ENCODE measurements around the gene HRH1. TPM values are rescaled to one million over a fixed set of nuclear protein-coding genes. Genes with fewer than 3 reads are reported as not detected.

The HRH1 gene
- total RNA-seq, 1 donor from 2014 or later: not detected

GRCh38 chr3:11152301-11152700 is 2.0 kb upstream of the HRH1 start:
- H3K4me1 Mint-ChIP-seq (ENCODE audit: low read depth, unreplicated experiment): no peaks in the 10 kb centered on the region
- H3K27me3 Mint-ChIP-seq (ENCODE audit: unreplicated experiment): peaks cover 10% of the 10 kb centered on the region
- no peak overlapping the region for H3K27ac Mint-ChIP-seq (ENCODE audit: unreplicated experiment)
- DNase-seq: no peak
- no peak for TF ChIP-seq CTCF (IDR thresholded peaks at IDR 0.05; ENCODE audit: partially characterized antibody, unreplicated experiment)
- H3K36me3 Mint-ChIP-seq (ENCODE audit: unreplicated experiment): peaks cover 6% of the 10 kb centered on the region
- no peak overlapping the region for H3K4me3 Mint-ChIP-seq (ENCODE audit: unreplicated experiment)
- peaks cover 6% of the 10 kb centered on the region for H3K9me3 Mint-ChIP-seq (ENCODE audit: unreplicated experiment)

DNA sequence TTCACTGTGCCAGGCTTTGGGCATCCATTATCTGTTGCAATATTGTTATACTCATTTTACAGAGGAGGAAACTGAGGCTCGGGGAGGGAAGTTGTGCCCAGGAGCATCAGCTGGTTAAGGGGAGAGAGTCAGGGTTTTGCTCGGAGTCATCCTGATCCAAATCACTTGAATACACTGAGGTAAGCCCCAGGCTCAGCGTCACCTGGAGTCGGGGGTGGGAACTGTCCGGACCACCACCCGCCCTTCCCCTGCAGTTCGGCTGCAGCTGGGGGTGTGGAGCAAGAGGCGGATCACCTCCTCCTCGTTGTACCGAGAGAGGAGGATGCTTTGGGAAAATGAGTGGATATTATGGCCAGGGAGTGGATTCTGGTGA is 646 bp downstream of the HRH1 start:
- no peaks in the 10 kb centered on the region for H3K36me3 Mint-ChIP-seq (ENCODE audit: unreplicated experiment)
- H3K4me3 Mint-ChIP-seq (ENCODE audit: unreplicated experiment): peak overlapping the region; percentile 83
- H3K27ac Mint-ChIP-seq (ENCODE audit: unreplicated experiment): no peak overlapping the region
- H3K27me3 Mint-ChIP-seq (ENCODE audit: unreplicated experiment): peaks cover 10% of the 10 kb centered on the region
- H3K9me3 Mint-ChIP-seq (ENCODE audit: unreplicated experiment): peaks cover 6% of the 10 kb centered on the region
- no peak for DNase-seq
- TF ChIP-seq CTCF (IDR thresholded peaks at IDR 0.05; ENCODE audit: partially characterized antibody, unreplicated experiment): no peak
- H3K4me1 Mint-ChIP-seq (ENCODE audit: low read depth, unreplicated experiment): no peaks in the 10 kb centered on the region

DNA sequence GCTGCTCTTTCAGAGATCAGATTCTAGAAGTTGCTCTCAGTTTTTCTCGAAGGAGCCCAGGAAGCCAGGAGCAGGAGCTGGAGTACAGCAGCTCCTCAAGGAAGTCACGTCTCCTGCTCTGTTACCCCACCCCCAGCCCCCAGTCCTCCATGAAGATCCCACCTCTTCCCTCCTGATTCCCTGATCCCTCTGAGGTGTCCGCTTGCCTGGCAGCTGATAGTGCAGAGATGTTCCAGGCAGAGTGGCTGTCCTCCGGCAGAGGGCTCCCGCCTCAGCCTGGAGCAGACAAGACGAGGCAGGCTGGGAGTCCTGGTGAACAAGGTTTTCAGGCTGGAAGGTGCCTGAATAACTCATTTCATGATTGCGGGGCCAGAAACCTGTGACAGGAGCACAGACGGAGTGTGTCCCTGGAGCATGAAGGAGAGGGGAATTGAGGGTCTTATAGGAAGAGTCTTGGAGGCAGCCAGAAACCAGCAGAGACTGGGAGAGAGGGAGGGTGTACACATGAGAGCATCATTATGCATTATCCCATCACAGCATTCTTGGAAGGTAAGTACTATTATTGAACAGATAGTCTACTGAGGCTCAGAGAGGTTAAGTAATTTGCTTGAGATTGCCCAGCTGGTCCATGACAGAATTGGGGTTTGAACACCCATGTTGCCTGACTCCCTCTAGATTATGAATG is 1.2 kb downstream of the HRH1 start:
- Mint-ChIP-seq H3K27me3 (ENCODE audit: unreplicated experiment) (peaks cover 10% of the 10 kb centered on the region), H3K4me1 (ENCODE audit: low read depth, unreplicated experiment) (no peaks in the 10 kb centered on the region), H3K27ac (ENCODE audit: unreplicated experiment) (no peak overlapping the region), H3K9me3 (ENCODE audit: unreplicated experiment) (peaks cover 6% of the 10 kb centered on the region), H3K4me3 (ENCODE audit: unreplicated experiment) (peak overlapping the region; percentile 83), H3K36me3 (ENCODE audit: unreplicated experiment) (no peaks in the 10 kb centered on the region)
- peak; percentile 76 for DNase-seq
- peak; percentile 30 for TF ChIP-seq CTCF (IDR thresholded peaks at IDR 0.05; ENCODE audit: partially characterized antibody, unreplicated experiment)

GRCh38 chr3:11156026-11156410 is 1.7 kb downstream of the HRH1 start:
- no peak for DNase-seq
- H3K27me3 Mint-ChIP-seq (ENCODE audit: unreplicated experiment): peaks cover 10% of the 10 kb centered on the region

More at GRCh38 chr3:11156026-11156410, 1.7 kb downstream of the HRH1 start:
- Mint-ChIP-seq H3K9me3 (ENCODE audit: unreplicated experiment) (peaks cover 6% of the 10 kb centered on the region), H3K4me3 (ENCODE audit: unreplicated experiment) (no peak overlapping the region), H3K27ac (ENCODE audit: unreplicated experiment) (no peak overlapping the region), H3K36me3 (ENCODE audit: unreplicated experiment) (no peaks in the 10 kb centered on the region), H3K4me1 (ENCODE audit: low read depth, unreplicated experiment) (no peaks in the 10 kb centered on the region)
- TF ChIP-seq CTCF (IDR thresholded peaks at IDR 0.05; ENCODE audit: partially characterized antibody, unreplicated experiment): no peak

Data from glutamatergic neuron (in vitro differentiated cells).